Measurements from ENCODE around the gene SH3RF2.

The SH3RF2 gene

DNA sequence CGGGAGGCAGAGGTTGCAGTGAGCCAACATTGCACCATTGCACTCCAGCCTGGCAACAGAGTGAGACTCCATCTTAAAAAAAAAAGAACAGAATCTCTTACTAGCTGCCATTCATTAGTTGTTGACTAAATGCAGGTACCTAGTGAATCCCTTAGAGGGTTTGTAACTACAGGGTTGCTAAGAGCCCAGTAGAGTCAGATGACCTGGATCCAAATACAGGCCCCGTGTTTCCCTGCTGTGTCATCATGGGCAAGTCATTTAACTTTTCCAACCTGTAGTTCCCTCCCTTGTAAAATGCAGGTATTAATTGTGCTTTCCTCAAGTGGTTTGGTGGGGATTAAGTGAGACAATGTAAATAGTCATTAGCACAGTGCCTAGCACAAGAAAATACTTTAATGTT, 136.2 kb downstream of the SH3RF2 start:
- Mint-ChIP-seq H3K4me1 (ENCODE audit: low read depth) (peaks cover 6% of the 10 kb centered on the region), H3K4me3 (no peak overlapping the region), H3K9me3 (no peaks in the 10 kb centered on the region), H3K27ac (no peak overlapping the region), H3K27me3 (no peaks in the 10 kb centered on the region), H3K36me3 (ENCODE audit: low read depth) (no peaks in the 10 kb centered on the region)
- intact Hi-C loops (cut with micrococcal nuclease): no loop called here

DNA sequence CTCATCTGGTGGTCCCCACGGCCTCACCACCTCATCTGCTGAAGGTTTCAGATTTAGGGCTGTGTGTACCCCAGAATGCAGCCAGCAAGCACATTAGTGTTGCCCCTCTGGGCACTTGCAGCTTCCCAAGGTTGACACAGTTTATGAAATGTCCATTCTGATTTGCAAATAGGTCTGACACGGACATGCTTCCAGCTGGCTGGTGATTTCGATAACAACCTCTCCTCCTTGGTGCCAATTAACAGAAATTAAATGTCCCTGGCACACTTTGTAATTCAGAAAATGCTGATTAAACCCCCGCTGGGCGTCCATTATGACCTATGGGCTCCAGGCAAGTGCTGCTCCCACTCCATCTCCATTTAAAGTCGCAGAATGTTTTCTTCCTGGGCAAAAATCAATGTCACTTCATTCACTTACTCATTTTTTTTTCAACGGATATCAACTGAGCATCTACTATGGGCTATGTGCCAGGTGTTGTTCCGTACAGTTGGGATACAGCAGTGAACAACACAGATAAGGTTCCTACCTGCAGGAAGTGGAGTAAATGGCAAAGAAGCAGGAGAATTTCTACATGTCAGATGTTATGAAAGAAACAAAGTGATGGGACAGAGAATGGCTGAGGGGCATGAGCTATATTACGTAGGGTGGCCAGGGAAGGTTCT, 137.0 kb downstream of the SH3RF2 start:
- Mint-ChIP-seq H3K36me3 (ENCODE audit: low read depth) (no peaks in the 10 kb centered on the region), H3K27me3 (no peaks in the 10 kb centered on the region), H3K4me3 (no peak overlapping the region), H3K4me1 (ENCODE audit: low read depth) (peaks cover 6% of the 10 kb centered on the region), H3K9me3 (no peaks in the 10 kb centered on the region), H3K27ac (no peak overlapping the region)
- intact Hi-C loops (cut with micrococcal nuclease): no loop called here

DNA sequence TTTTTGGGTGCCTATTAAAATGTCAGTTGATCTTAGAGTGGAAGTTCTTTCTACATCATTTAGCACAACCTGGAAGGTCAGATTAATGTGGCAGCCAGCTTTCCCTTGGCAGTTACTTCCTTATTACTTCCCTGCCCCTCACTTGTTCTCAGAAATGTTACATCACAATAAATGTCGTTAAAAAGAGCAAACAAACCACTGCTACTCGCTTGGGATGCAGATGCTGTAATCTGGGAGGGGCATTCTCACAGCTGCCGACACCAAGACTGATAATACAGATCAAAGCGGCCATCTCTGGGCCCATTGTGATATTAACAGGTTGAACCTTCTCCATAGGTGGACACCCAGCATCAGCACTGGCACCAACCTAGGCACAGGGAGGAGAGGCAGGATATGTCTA, 139.7 kb downstream of the SH3RF2 start:
- Mint-ChIP-seq H3K4me1 (ENCODE audit: low read depth) (peaks cover 17% of the 10 kb centered on the region), H3K27me3 (no peaks in the 10 kb centered on the region), H3K9me3 (no peaks in the 10 kb centered on the region), H3K36me3 (ENCODE audit: low read depth) (no peaks in the 10 kb centered on the region), H3K27ac (no peak overlapping the region), H3K4me3 (no peak overlapping the region)
- intact Hi-C loops (cut with micrococcal nuclease): no loop called here

DNA sequence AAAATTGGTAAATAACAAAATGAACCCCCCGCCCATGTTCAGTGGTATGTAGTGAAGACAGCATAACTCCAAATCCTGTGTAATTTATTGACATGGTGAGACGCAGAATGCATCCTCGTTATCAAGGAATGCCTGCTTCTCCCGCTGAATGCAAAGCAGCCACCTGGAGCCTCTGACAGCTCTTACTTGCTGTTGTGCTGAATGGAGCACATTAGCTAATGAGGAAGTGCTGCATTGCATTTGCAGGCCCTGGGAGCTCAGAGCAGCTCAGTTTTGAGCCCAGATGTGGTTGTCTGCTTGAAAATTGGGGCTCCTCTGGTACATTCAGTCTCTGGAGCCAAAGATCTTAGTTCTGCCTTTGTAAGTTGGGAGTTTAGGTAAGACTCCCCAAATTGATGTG, 140.1 kb downstream of the SH3RF2 start:
- Mint-ChIP-seq H3K9me3 (no peaks in the 10 kb centered on the region), H3K4me3 (no peak overlapping the region)

DNA sequence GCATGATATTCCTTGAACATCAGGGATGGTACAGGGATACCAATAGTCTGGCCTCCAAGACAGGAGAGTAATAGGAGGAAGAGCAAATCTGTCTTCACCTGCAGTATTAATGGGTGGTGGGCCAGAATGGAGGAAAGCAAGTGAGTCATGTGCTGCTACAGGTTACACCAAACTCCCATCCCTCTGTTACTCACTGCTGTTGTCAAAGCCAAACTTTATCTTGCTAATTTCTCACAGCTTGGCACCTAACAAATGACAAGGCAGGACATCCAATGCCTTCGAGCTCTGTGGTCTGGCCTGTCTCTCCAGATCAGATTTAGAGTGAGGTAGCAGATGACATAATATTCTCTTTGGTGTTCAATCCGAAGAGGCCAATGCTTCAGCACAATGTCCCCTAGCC, 142.2 kb downstream of the SH3RF2 start:
- Mint-ChIP-seq H3K4me3 (no peak overlapping the region), H3K9me3 (no peaks in the 10 kb centered on the region), H3K27ac (no peak overlapping the region), H3K4me1 (ENCODE audit: low read depth) (peaks cover 17% of the 10 kb centered on the region), H3K27me3 (no peaks in the 10 kb centered on the region), H3K36me3 (ENCODE audit: low read depth) (no peaks in the 10 kb centered on the region)
- intact Hi-C loops (cut with micrococcal nuclease): no loop called here

More for the DNA sequence above, 140.1 kb downstream of the SH3RF2 start:
- intact Hi-C loops (cut with micrococcal nuclease): no loop called here
- peaks cover 17% of the 10 kb centered on the region for H3K4me1 Mint-ChIP-seq (ENCODE audit: low read depth)
- H3K27ac Mint-ChIP-seq: no peak overlapping the region
- H3K27me3 Mint-ChIP-seq: no peaks in the 10 kb centered on the region
- H3K36me3 Mint-ChIP-seq (ENCODE audit: low read depth): no peaks in the 10 kb centered on the region

DNA sequence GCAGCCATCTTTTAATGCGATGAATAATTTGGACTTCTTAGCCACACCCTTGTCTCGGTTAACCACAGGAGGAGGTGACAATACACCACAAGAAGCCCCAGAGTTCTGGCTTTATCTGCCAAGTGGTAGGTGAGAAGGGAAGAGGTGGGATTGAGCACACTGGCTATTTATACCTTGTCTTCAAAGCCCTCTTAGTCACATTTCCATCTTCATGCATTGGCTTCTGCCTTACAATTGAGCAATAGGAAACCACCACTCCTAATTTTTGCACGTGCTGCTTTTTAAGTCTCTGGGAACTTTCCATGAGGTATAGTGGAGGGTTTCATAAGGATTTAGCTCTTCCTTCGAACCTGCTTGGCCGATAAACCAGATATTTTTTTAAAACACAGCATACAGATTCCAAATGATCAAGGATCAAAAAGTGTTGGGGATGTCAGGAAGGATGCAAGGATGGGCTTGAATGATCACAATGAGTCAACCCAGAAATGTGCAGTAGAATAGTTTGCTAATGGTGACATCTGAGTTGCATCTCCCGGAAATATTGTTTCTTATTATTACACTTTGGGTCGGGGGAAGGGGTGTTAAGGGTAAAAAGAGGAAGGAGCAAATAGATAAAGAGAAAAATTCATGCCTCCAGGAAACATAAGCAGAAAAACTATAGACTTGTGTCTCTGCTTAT, 143.5 kb downstream of the SH3RF2 start:
- peaks cover 17% of the 10 kb centered on the region for H3K4me1 Mint-ChIP-seq (ENCODE audit: low read depth)

DNA sequence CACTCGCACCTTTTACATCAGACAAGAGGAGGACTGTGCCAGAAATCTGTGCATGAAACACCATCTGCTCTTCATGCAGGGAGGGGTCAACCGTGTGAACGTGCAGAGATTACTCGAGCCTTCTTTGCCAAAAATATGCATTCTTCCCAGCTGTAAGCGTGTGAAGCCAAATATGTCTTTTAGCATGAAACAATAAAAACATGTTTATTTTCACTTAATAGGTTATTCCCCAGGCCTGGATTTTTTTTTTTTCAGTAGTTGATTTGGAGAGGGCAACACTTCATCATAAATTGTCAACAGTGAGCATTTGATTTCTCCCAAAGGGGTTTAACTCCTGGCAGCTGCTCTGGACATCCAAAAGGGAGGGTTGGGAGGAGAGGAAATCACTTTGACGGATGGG, 145.2 kb downstream of the SH3RF2 start:
- Mint-ChIP-seq H3K27ac (no peak overlapping the region), H3K9me3 (no peaks in the 10 kb centered on the region), H3K4me1 (ENCODE audit: low read depth) (peaks cover 10% of the 10 kb centered on the region), H3K4me3 (no peak overlapping the region), H3K27me3 (no peaks in the 10 kb centered on the region), H3K36me3 (ENCODE audit: low read depth) (no peaks in the 10 kb centered on the region)
- intact Hi-C loops (cut with micrococcal nuclease): no loop called here

More for the DNA sequence above, 143.5 kb downstream of the SH3RF2 start:
- no peak overlapping the region for H3K4me3 Mint-ChIP-seq
- H3K27me3 Mint-ChIP-seq: no peaks in the 10 kb centered on the region
- H3K36me3 Mint-ChIP-seq (ENCODE audit: low read depth): no peaks in the 10 kb centered on the region
- no peaks in the 10 kb centered on the region for H3K9me3 Mint-ChIP-seq
- intact Hi-C loops (cut with micrococcal nuclease): no loop called here
- no peak overlapping the region for H3K27ac Mint-ChIP-seq

DNA sequence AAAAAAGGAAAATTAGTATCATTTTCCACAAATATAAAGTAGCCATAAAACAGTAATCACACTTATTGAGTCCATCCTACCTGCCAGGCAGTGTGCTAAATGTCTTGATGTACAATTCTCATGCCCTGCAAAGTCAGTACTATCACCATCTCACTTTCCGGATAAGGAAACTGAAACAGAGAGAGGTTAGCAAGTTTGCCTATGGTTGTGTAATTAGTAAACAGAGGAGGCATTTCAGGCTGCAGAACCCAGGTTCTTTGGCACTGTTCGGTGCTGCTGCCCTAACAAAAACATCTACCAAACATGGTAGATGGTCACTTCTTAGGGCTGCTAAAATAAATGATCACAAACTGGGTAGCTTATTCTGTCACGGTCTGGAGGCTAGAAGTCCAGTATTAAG, 146.4 kb downstream of the SH3RF2 start:
- H3K36me3 Mint-ChIP-seq (ENCODE audit: low read depth): no peaks in the 10 kb centered on the region
- H3K4me1 Mint-ChIP-seq (ENCODE audit: low read depth): peaks cover 10% of the 10 kb centered on the region
- intact Hi-C loops (cut with micrococcal nuclease): no loop called here
- no peak overlapping the region for H3K27ac Mint-ChIP-seq
- H3K27me3 Mint-ChIP-seq: no peaks in the 10 kb centered on the region
- H3K9me3 Mint-ChIP-seq: no peaks in the 10 kb centered on the region
- no peak overlapping the region for H3K4me3 Mint-ChIP-seq

DNA sequence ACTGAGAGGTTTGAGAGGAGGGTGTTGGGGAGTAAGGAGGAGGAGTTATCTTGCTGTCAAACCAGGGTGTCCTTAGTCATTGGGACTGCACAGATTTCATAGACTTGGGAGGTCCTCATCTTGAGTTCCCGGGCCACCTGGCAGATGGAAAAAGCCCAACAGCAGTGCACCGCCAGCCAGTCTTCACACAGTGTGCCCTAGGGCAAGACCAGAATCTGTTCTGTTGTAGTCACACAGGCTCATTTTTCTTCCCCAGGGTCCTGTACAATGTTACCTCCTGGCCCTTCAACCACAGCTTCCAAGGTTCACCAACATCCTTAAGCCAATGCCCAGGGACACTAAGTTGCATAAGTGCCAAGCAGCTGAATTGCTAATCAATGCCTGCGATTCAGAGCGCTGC, 148.0 kb downstream of the SH3RF2 start:
- H3K9me3 Mint-ChIP-seq: no peaks in the 10 kb centered on the region
- peaks cover 9% of the 10 kb centered on the region for H3K4me1 Mint-ChIP-seq (ENCODE audit: low read depth)
- intact Hi-C loops (cut with micrococcal nuclease): no loop called here

DNA sequence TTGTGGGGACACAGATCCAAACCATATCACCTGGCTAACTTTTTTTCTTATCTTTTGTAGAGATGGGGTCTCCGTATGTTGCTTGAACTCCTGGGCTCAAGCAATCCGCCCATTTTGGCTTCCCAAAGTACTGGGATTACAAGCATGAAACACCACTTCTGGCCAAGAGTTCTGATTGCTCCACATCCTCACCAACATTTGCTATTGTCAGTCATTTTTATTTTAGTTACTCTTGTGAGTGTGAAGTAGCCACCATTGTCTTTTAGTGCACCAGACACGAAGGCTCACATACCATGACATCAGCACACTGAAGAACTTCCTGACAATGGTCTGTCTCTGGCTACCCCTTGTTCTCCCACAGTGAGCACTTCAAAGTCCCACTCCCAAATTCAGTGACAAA, 151.7 kb downstream of the SH3RF2 start:
- no peaks in the 10 kb centered on the region for H3K27me3 Mint-ChIP-seq
- intact Hi-C loops (cut with micrococcal nuclease): no loop called here
- H3K36me3 Mint-ChIP-seq (ENCODE audit: low read depth): no peaks in the 10 kb centered on the region
- no peak overlapping the region for H3K4me3 Mint-ChIP-seq
- no peaks in the 10 kb centered on the region for H3K9me3 Mint-ChIP-seq
- H3K4me1 Mint-ChIP-seq (ENCODE audit: low read depth): no peaks in the 10 kb centered on the region
- H3K27ac Mint-ChIP-seq: no peak overlapping the region

More for the DNA sequence above, 148.0 kb downstream of the SH3RF2 start:
- no peaks in the 10 kb centered on the region for H3K36me3 Mint-ChIP-seq (ENCODE audit: low read depth)
- no peak overlapping the region for H3K27ac Mint-ChIP-seq
- no peak overlapping the region for H3K4me3 Mint-ChIP-seq
- no peaks in the 10 kb centered on the region for H3K27me3 Mint-ChIP-seq

DNA sequence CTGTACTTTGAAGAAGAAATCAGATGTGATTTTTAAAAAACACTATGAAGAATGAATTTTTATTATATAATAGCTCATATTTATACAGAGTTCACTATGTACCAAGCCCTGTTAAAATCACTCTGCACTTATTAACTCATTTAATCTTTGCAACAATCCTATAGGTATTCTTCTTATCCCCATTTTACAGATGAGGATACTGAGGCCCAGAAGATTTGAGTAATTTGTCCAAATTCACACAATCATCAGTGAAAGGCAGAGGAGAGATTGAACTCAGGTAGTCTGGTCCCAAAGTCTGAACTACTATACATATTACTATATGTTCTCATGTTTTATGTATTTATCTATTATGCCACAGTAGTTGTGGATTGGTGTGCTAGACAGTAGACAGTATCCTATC, 152.9 kb downstream of the SH3RF2 start:
- H3K27me3 Mint-ChIP-seq: no peaks in the 10 kb centered on the region
- H3K4me3 Mint-ChIP-seq: no peak overlapping the region
- no peaks in the 10 kb centered on the region for H3K9me3 Mint-ChIP-seq
- intact Hi-C loops (cut with micrococcal nuclease): no loop called here
- H3K36me3 Mint-ChIP-seq (ENCODE audit: low read depth): no peaks in the 10 kb centered on the region
- H3K27ac Mint-ChIP-seq: no peak overlapping the region
- no peaks in the 10 kb centered on the region for H3K4me1 Mint-ChIP-seq (ENCODE audit: low read depth)

DNA sequence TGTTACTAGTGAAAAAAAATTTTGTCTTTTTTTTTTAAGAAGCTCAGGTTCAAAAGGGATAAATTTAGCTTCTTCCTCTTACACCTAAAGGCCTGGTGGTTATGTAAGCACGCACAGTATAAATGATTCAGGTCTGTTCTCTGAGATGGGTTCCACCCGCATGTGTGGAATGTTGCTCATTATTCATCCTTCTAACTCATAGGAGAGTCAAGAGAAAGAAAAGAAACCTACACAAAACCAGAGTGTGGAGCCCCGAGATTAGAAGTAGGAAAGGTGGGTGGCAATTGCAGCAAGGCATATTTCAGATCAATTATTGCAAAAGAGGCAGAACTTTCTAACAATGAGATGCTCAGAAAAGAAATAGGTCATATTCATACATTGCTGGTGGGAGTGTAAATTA, 155.5 kb downstream of the SH3RF2 start:
- H3K36me3 Mint-ChIP-seq (ENCODE audit: low read depth): no peaks in the 10 kb centered on the region
- no peaks in the 10 kb centered on the region for H3K4me1 Mint-ChIP-seq (ENCODE audit: low read depth)
- no peaks in the 10 kb centered on the region for H3K27me3 Mint-ChIP-seq
- no peak overlapping the region for H3K27ac Mint-ChIP-seq
- H3K9me3 Mint-ChIP-seq: no peaks in the 10 kb centered on the region
- intact Hi-C loops (cut with micrococcal nuclease): no loop called here
- H3K4me3 Mint-ChIP-seq: no peak overlapping the region

DNA sequence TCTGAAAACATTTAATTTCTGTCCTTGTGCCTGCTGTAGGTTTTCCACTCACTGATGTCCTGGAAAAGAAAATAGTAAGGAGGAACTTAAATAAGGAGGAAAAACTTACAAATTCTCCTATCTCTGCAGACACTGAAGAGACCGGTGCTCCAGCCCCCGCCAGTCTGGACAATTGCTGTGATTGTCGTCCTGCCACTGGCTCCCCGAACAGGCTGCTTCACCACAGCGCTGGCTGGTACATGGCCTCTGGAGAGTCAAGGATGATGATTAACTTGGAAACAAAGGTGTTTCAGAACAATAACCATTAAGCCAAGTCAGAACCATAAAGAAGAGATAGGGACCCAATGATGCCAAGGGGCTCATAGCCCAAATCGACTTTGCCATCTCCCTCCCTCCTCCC, 161.7 kb downstream of the SH3RF2 start:
- H3K9me3 Mint-ChIP-seq: no peaks in the 10 kb centered on the region
- no peaks in the 10 kb centered on the region for H3K27me3 Mint-ChIP-seq
- H3K4me3 Mint-ChIP-seq: no peak overlapping the region
- intact Hi-C loops (cut with micrococcal nuclease): no loop called here
- no peak overlapping the region for H3K27ac Mint-ChIP-seq
- H3K36me3 Mint-ChIP-seq (ENCODE audit: low read depth): no peaks in the 10 kb centered on the region
- H3K4me1 Mint-ChIP-seq (ENCODE audit: low read depth): no peaks in the 10 kb centered on the region

DNA sequence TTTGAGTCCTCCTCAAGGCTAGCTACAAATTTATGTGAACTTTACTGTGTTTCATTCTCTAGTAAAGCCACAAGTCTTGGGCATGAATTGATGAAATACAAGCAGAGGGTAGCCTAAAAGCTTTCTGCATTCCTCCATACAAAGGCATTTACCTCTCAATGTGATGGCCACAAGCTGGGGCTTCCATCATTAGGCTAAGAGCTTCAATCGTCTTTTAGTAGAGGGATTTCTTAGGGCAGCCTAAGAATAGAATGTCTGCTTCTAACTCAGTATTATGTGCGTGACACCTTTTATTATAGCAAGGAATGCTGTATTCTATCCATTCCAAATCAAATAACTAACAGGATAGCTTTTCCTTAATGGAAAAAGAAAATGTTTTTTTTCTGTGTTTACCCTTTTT, 165.3 kb downstream of the SH3RF2 start:
- Mint-ChIP-seq H3K27me3 (no peaks in the 10 kb centered on the region), H3K36me3 (ENCODE audit: low read depth) (no peaks in the 10 kb centered on the region), H3K27ac (no peak overlapping the region), H3K9me3 (no peaks in the 10 kb centered on the region), H3K4me3 (no peak overlapping the region), H3K4me1 (ENCODE audit: low read depth) (no peaks in the 10 kb centered on the region)
- intact Hi-C loops (cut with micrococcal nuclease): no loop called here

DNA sequence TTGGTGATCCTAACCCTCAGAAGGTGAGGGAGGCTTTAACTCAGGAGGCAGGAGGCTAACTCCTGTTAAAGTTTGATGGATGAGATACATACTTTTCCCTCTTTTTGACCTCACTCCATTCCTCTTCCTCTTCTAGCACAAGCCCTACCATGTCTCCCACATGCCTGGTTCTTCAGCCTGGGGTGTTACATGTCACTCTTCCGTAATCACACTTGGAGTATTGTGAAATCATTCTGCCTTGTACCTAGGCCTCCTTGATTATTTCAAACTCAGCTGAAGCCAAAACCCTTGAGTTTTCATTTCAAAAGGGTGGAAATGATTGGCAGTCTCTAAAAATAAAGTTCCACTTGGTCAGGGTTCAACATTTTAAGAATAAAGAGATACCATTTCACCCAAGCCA, 167.2 kb downstream of the SH3RF2 start:
- H3K4me1 Mint-ChIP-seq (ENCODE audit: low read depth): no peaks in the 10 kb centered on the region
- no peaks in the 10 kb centered on the region for H3K9me3 Mint-ChIP-seq
- H3K36me3 Mint-ChIP-seq (ENCODE audit: low read depth): no peaks in the 10 kb centered on the region
- no peak overlapping the region for H3K27ac Mint-ChIP-seq
- no peaks in the 10 kb centered on the region for H3K27me3 Mint-ChIP-seq
- H3K4me3 Mint-ChIP-seq: no peak overlapping the region
- intact Hi-C loops (cut with micrococcal nuclease): no loop called here
